Vagina (tissue), 2 donors: ENCODE measurements around the gene KLHL29. TPM values are rescaled to one million over a fixed set of nuclear protein-coding genes. Genes with fewer than 3 reads are reported as not detected.

Source experiments
- DNase-seq, 2 donors: peaks; one replicate each; pipeline ENCODE4 v3.0.0-alpha.2; 2017; ENCODE audit errors: extremely low spot score in 2 of 2
- H3K27ac ChIP-seq: fragments of 200-600 bp; sonication (generic); one replicate; pipeline ENCODE4 v1.5.1; 2019
- H3K27me3 ChIP-seq: fragments of 200-600 bp; sonication (generic); one replicate; pipeline ENCODE4 v1.5.1; 2019
- H3K36me3 ChIP-seq, 2 donors: fragments of 200-600 bp; sonication (generic); one replicate each; pipeline ENCODE4 v1.5.1; 2017 to 2019
- H3K4me1 ChIP-seq: fragments of 200-600 bp; sonication (generic); one replicate; pipeline ENCODE4 v1.5.1; 2019
- H3K4me3 ChIP-seq, 2 donors: fragments of 200-600 bp; sonication (generic); 1 replicate in 1 of 2; 2 replicates in 1 of 2; pipeline ENCODE4 v1.5.1; 2016 to 2019
- H3K9me3 ChIP-seq: fragments of 200-600 bp; sonication (generic); one replicate; pipeline ENCODE4 v1.5.1; 2019
- CTCF ChIP-seq, 3 experiments: fragments of 450-650 bp in 2 of 3; fragments of 200-600 bp in 1 of 3; sonication (generic) in 1 of 3; IDR thresholded peaks; one replicate each; pipeline ENCODE4 v1.5.1; 2017 to 2019; ENCODE audit warnings: antibody characterized with exemption in 3 of 3, mild to moderate bottlenecking in 2 of 3, moderate library complexity in 2 of 3
- POLR2A ChIP-seq, 2 donors: fragments of 450-650 bp; IDR thresholded peaks; one replicate each; pipeline ENCODE4 v1.6.1; 2017; ENCODE audit warnings: antibody characterized with exemption in 2 of 2, mild to moderate bottlenecking in 2 of 2, moderate library complexity in 2 of 2
- POLR2AphosphoS5 ChIP-seq, 2 donors: sonication (generic); formaldehyde crosslinking; IDR thresholded peaks; one replicate each; pipeline ENCODE4 v1.9.0; 2017; ENCODE audit warnings: antibody characterized with exemption in 2 of 2, mild to moderate bottlenecking in 2 of 2, low read depth in 1 of 2; ENCODE audit not compliant: insufficient read depth in 1 of 2
- intact Hi-C: fragments of 100-400 bp; cut with DNase I; formaldehyde crosslinking; loops from one replicate; pipeline ENCODE4 v1.15.1; 2023
- total RNA-seq: library from RNA; depleted of rRNA; stranded (reverse); fragments of >200 nt; gene quantifications from one replicate; pipeline ENCODE4 v1.2.3, GENCODE V29; 2016

KLHL29 gene
- total RNA-seq, 1 donor from 2014 or later = 19.4 TPM

GRCh38 chr2:23378496-23378895, 6.5 kb upstream of the KLHL29 start:
- H3K9me3 ChIP-seq = no peaks in the 10 kb centered on the region
- intact Hi-C loops = no loop called here
- TF ChIP-seq POLR2AphosphoS5 (IDR thresholded peaks at IDR 0.05; ENCODE audit: insufficient read depth in 1 of 2, low read depth in 1 of 2) = no peak
- TF ChIP-seq POLR2A (IDR thresholded peaks at IDR 0.05) = no peak
- no peak for TF ChIP-seq CTCF (IDR thresholded peaks at IDR 0.05)
- H3K4me3 ChIP-seq = no peak overlapping the region
- no peak for DNase-seq
- H3K4me1 ChIP-seq = peaks cover 11% of the 10 kb centered on the region
- H3K27ac ChIP-seq = no peak overlapping the region
- H3K36me3 ChIP-seq = no peaks in the 10 kb centered on the region
- H3K27me3 ChIP-seq = no peaks in the 10 kb centered on the region

GRCh38 chr2:23379220-23379695, 5.7 kb upstream of the KLHL29 start:
- no peaks in the 10 kb centered on the region for H3K36me3 ChIP-seq
- H3K4me1 ChIP-seq = peaks cover 11% of the 10 kb centered on the region
- TF ChIP-seq POLR2A (IDR thresholded peaks at IDR 0.05) (no peak), CTCF (IDR thresholded peaks at IDR 0.05) (no peak), POLR2AphosphoS5 (IDR thresholded peaks at IDR 0.05; ENCODE audit: insufficient read depth in 1 of 2, low read depth in 1 of 2) (no peak)
- H3K9me3 ChIP-seq = no peaks in the 10 kb centered on the region
- no peak overlapping the region for H3K4me3 ChIP-seq
- peak; percentile 70 to 80 for DNase-seq
- intact Hi-C loops = no loop called here
- H3K27ac ChIP-seq = no peak overlapping the region
- H3K27me3 ChIP-seq = no peaks in the 10 kb centered on the region

GRCh38 chr2:23380562-23381065, 4.4 kb upstream of the KLHL29 start:
- intact Hi-C loops = no loop called here
- Histone ChIP-seq H3K36me3 (no peaks in the 10 kb centered on the region), H3K9me3 (no peaks in the 10 kb centered on the region), H3K4me1 (peaks cover 11% of the 10 kb centered on the region), H3K4me3 (no peak overlapping the region), H3K27ac (no peak overlapping the region), H3K27me3 (no peaks in the 10 kb centered on the region)
- no peak for DNase-seq
- TF ChIP-seq CTCF (IDR thresholded peaks at IDR 0.05) (no peak), POLR2A (IDR thresholded peaks at IDR 0.05) (no peak), POLR2AphosphoS5 (IDR thresholded peaks at IDR 0.05; ENCODE audit: insufficient read depth in 1 of 2, low read depth in 1 of 2) (no peak)

- TF ChIP-seq POLR2A (IDR thresholded peaks at IDR 0.05) (no peak), POLR2AphosphoS5 (IDR thresholded peaks at IDR 0.05; ENCODE audit: insufficient read depth in 1 of 2, low read depth in 1 of 2) (no peak), CTCF (IDR thresholded peaks at IDR 0.05) (no peak)
- no peaks in the 10 kb centered on the region for H3K36me3 ChIP-seq
- H3K27ac ChIP-seq = no peak overlapping the region
- peaks cover 13% of the 10 kb centered on the region for H3K4me1 ChIP-seq
- intact Hi-C loops = no loop called here
- no peaks in the 10 kb centered on the region for H3K27me3 ChIP-seq
- peak in 1 of 2 donors; percentile 74 for DNase-seq
- no peak overlapping the region for H3K4me3 ChIP-seq
- H3K9me3 ChIP-seq = no peaks in the 10 kb centered on the region
These were observed 3.9 kb upstream of the KLHL29 start for GRCh38 chr2:23381084-23381483.

GRCh38 chr2:23381485-23381884, 3.5 kb upstream of the KLHL29 start:
- no peak for DNase-seq
- Histone ChIP-seq H3K36me3 (no peaks in the 10 kb centered on the region), H3K9me3 (no peaks in the 10 kb centered on the region), H3K27ac (no peak overlapping the region), H3K4me3 (no peak overlapping the region), H3K4me1 (peaks cover 17% of the 10 kb centered on the region), H3K27me3 (no peaks in the 10 kb centered on the region)
- TF ChIP-seq POLR2A (IDR thresholded peaks at IDR 0.05) = no peak
- no peak for TF ChIP-seq CTCF (IDR thresholded peaks at IDR 0.05)
- TF ChIP-seq POLR2AphosphoS5 (IDR thresholded peaks at IDR 0.05; ENCODE audit: insufficient read depth in 1 of 2, low read depth in 1 of 2) = no peak
- intact Hi-C loops = no loop called here
